GM12892 (cell line): ENCODE measurements around the gene RASA1.

Source experiments
- POLR2A ChIP-seq: IDR thresholded peaks from 2 replicates; pipeline ENCODE4 v1.6.1; 2011; ENCODE audit warnings: low read depth, low read length, control low read depth
- POLR2AphosphoS5 ChIP-seq: IDR thresholded peaks from 2 replicates; pipeline ENCODE4 v1.6.1; 2011; ENCODE audit warnings: low read depth, low read length, control low read depth

- TF ChIP-seq POLR2AphosphoS5 (no peak), POLR2A (no peak)
Measured at GRCh38 chr5:87311405-87312279, 44.0 kb downstream of the RASA1 start.
